ENCODE results near the gene EPS8L2.

Gene EPS8L2

GRCh38 chr11:705646-706438, at the start of gene EPS8L2:
Gene EPS8L2, plus strand, starts transcription at chr11:706231. Its CDS starts 3,177 bp downstream, at chr11:709408.
- H3K4me3 ChIP-seq (ENCODE audit: low read length) = peak within 1 kb of the TSS; percentile 73
- no peak for DNase-seq (ENCODE audit: low read depth)
- TF ChIP-seq CTCF (conservative IDR thresholded peaks at IDR 0.05; ENCODE audit: low read depth, low read length) = no peak

- no peak for TF ChIP-seq CTCF (conservative IDR thresholded peaks at IDR 0.05; ENCODE audit: low read depth, low read length)
- no peak for DNase-seq (ENCODE audit: low read depth)
- H3K4me3 ChIP-seq (ENCODE audit: low read length) = no peak overlapping the region
Measured at GRCh38 chr11:656426-656825, 49.6 kb upstream of the EPS8L2 start.

DNA sequence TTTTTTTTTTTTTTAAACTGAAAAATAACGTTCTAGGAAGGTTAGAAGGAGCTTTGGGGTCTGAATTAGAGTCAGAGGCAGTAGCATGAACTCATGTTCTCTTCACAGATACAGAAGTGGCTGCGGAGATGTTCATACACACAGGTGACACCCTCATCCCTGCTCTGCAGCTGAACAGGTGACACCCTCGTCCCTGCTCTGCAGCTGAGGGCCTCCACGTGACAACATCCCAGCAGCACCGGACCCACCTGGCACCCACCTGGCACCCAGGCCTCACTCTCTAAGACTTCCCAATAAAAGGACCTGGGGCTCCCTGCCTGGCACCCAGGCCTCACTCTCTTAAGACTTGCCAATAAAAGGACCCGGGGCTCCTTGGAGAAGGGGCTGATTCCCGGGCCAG, 49.2 kb upstream of the EPS8L2 start:
- H3K4me3 ChIP-seq (ENCODE audit: low read length) = no peak overlapping the region
- no peak for DNase-seq (ENCODE audit: low read depth)
- TF ChIP-seq CTCF (conservative IDR thresholded peaks at IDR 0.05; ENCODE audit: low read depth, low read length) = no peak

DNA sequence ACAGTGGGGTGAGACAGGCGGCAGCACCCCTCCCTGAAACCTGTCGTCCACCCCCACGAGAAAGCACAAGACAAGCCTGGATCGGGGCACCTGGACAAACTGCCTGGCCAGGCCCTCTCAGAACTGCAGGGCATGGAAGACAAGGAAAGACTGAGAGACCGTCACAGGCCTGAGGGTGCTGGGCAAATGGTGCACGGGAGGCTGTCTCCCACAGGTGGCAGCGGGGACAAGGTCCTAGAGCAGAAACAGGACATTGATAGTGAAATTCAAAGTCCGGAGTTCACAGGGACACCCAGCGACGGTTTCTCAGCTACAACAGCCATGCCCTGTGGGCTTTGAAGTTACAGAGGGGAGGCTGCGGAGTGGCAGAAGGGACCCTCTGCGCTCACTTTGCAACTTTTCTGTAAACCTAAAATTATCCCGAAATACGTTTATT, 48.3 kb upstream of the EPS8L2 start:
- no peak for TF ChIP-seq CTCF (conservative IDR thresholded peaks at IDR 0.05; ENCODE audit: low read depth, low read length)
- no peak for DNase-seq (ENCODE audit: low read depth)
- H3K4me3 ChIP-seq (ENCODE audit: low read length) = no peak overlapping the region

DNA sequence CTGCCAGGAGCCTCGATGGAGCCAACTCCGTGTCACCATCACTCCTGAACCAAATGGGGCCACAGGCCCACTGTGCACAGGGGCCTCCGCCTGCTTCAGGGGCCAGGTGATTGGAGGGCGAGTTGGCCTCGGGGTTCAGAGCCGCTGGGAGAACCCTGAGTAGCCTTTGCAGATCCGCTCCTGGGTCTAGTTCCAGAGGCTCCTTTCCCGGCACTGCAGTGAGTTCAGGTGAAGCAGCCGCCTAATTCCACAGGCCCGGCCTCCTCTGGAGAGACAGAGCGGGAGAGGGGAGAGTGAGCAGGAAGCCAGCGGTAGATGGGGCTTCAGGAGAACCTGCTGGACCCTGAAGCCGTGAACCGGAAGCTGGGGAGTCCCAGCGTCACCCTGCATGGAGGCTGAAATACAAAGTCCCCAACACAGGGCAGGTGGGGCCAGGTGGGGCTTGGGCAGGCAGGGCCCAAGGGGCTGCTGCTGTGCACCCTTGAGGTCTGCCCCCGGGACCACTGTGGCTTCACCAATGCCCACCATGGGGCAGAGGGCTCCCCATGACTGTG, 46.4 kb upstream of the EPS8L2 start:
- no peak for DNase-seq (ENCODE audit: low read depth)
- no peak for TF ChIP-seq CTCF (conservative IDR thresholded peaks at IDR 0.05; ENCODE audit: low read depth, low read length)
- H3K4me3 ChIP-seq (ENCODE audit: low read length) = no peak overlapping the region

DNA sequence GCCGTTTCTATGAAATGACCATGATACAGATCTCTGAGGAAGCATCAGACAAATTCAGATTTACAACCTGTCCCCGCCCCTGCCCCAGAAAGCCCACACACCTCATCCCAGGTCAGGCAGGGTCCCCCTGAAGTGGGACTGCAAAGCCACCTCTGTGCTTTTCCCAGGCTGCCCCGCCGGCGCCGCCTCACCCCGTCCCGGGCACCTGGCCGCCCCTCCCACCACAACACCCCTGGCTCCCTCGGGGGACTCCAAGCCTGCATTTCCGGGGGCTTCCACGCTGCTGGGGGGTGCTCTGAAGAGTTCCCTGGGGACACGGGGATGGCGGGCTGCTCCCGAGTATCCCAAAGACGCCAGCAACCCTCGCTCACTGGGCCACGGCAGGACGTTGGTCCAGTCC, 45.8 kb upstream of the EPS8L2 start:
- H3K4me3 ChIP-seq (ENCODE audit: low read length) = no peak overlapping the region
- DNase-seq (ENCODE audit: low read depth) = no peak
- TF ChIP-seq CTCF (conservative IDR thresholded peaks at IDR 0.05; ENCODE audit: low read depth, low read length) = no peak

Measured in retinal pigment epithelial cell (primary cell).